ENCODE data around the gene MCUB. TPM values are rescaled to one million over a fixed set of nuclear protein-coding genes. Genes with fewer than 3 reads are reported as not detected.

MCUB gene
- total and polyA plus RNA-seq, 2 donors (not counting 3 experiments of a cell fraction or from before 2014, with no cell fraction given), result 32.5 to 53.8 TPM

DNA sequence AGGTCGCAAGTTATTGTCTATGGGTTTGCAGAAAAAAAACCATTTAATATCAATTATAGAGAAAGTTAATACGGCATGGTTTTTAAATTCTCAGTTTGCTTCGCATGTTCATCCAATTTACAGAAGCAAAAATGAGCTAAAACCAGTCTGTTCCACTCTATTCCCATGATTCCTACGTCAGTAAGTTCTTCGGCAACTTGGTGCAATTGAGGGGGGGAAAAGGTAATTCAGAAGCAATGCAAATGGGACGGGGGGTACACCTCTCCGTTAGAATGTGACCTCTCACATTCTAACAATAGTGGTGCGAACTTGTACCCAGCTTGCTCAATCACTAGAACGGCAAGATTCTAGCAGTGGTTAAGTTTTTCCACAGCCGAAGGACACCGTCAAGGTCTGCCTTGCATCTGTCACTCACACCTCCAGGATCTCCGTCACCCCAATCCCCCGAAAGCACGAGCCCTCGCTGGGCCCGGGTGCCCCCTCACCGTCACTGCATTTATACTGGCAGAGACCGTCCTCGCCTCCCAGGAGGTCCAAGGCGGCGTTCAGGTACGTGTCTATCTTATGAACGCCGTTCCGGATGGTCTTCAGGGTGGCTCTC is 169.2 kb downstream of the MCUB start:
- no peaks in the 10 kb centered on the region for H3K79me2 ChIP-seq (ENCODE audit: control insufficient read depth, insufficient read depth, low read length)
- H3K4me1 ChIP-seq (ENCODE audit: control insufficient read depth, extremely low read depth, insufficient read depth, low read length), result peaks cover 9% of the 10 kb centered on the region
- no peak for TF ChIP-seq MYC (IDR thresholded peaks at IDR 0.05; ENCODE audit: low read depth, low read length)
- TF ChIP-seq POLR2A (IDR thresholded peaks at IDR 0.05; ENCODE audit: low read depth, low read length), result no peak
- no peak for TF ChIP-seq GATA2 (IDR thresholded peaks at IDR 0.05; ENCODE audit: insufficient read depth, insufficient read length, low read depth, low read length)
- ChIA-PET POLR2A (interaction anchor here (0.8 kb wide), 1 partner anchor 25 kb away, joined by 3 read pairs; no protein-coding TSS in a partner anchor), CTCF (interaction anchor here (0.6 to 2.1 kb wide), 6 partner anchors 26 to 302 kb away, joined by 3 to 8 read pairs (median 4); partner anchors contain the start of genes CASP6 and SEC24B)
- intact Hi-C loops (cut with micrococcal nuclease), result no loop called here
- peak overlapping the region; percentile 93 for H3K4me2 ChIP-seq (ENCODE audit: insufficient read depth, low read length)
- H3K4me3 ChIP-seq (replicated peaks in 1 of 3; ENCODE audit: insufficient read depth in 1 of 3, low read depth in 1 of 3, low read length in 3 of 3), result peak overlapping the region; percentile 53 to 92 (median 73)
- peak overlapping the region; percentile 45 for H3K9ac ChIP-seq (replicated peaks; ENCODE audit: extremely low read depth, insufficient read depth, low read length)
- FAIRE-seq, result peak; percentile 52
- no peak overlapping the region for H3K27ac ChIP-seq (ENCODE audit: insufficient read depth, low read depth, low read length)
- H3K27me3 ChIP-seq (ENCODE audit: control insufficient read depth in 2 of 2, insufficient read depth in 2 of 2, low read length in 2 of 2), result no peaks in the 10 kb centered on the region
- dilution Hi-C loops (cut with MboI; ENCODE audit: extremely low pct_ligation_motif_present, low sequenced_read_pairs), result no loop called here
- H4K20me1 ChIP-seq (replicated peaks; ENCODE audit: control insufficient read depth, extremely low read depth, insufficient read depth, low read length), result no peaks in the 10 kb centered on the region
- H3K36me3 ChIP-seq (ENCODE audit: control insufficient read depth in 2 of 2, extremely low read depth in 1 of 2, insufficient read depth in 2 of 2, low read length in 2 of 2), result no peaks in the 10 kb centered on the region
- H2AFZ ChIP-seq (ENCODE audit: low read depth, low read length), result peak overlapping the region; percentile 99
- no peaks in the 10 kb centered on the region for H3K9me3 ChIP-seq (replicated peaks; ENCODE audit: control insufficient read depth, insufficient read depth, low read length)
- no peaks in the 10 kb centered on the region for H3K9me1 ChIP-seq (replicated peaks; ENCODE audit: control insufficient read depth, extremely low read depth, insufficient read depth, low read length)
- DNase-seq (ENCODE audit: low read depth, low spot score), result peak; percentile 43
- TSS peak; percentile 27 for BruUV-seq (replicated peaks)

DNA sequence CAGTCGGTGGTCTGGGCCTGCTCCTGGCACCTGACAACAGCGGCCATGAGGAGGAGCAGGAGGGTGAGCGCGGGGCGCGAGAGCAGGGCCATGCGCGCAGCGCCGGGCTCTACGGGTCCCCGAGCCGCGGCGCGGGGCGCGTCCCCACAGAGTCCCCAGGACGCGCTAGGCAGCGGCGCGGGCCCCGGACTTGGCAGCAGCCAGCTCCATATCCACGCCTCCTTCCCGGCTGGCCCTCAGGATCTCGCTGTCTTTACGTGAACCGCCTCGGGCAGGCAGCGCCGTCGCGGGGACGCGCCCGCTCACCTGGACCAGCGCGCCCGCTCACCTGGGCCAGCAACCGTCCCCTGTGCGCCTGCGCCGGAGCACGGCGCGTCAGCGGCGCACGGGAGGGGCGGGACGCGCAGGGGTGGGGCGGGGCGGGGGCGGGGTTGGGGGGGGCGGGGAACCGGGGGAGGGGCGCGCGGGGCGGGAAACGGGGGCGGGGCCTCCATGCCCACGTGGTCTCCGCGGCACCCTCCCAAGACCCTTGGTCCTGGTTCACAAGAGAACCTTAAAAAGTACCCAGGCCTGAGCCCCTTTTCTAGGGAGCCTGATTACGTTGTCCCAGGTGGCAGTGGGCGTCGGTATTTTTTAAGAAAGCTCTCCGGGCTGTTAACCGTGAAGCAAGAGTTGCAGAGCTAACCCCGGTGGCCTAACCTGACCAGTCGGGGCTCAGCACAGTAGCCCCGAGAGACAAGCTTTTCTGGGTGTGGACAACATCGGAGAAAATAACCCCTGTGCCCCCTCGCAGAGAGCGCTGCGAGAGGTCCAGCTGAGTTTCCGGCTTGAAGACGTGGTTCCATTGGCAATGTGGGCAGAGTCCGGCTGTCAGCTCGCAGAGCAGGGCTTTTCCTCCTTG is 169.9 kb downstream of the MCUB start, which contains the start of gene PLA2G12A:
PLA2G12A (minus strand) TSS at position 353 of the 901 bp plus-strand sequence; CDS start at position 92, 261 bp downstream.
- H3K27me3 ChIP-seq (ENCODE audit: control insufficient read depth in 2 of 2, insufficient read depth in 2 of 2, low read length in 2 of 2), result no peaks in the 10 kb centered on the region

More for the DNA sequence above, 169.9 kb downstream of the MCUB start, which contains the start of gene PLA2G12A:
- POLR2A ChIA-PET, result no interaction called here
- CTCF ChIA-PET, result interaction anchor here (1.0 to 2.1 kb wide), 6 partner anchors 19 to 302 kb away, joined by 3 to 8 read pairs (median 4); partner anchors contain the start of genes CASP6 and SEC24B
- FAIRE-seq (peak; percentile 75), DNase-seq (ENCODE audit: low read depth, low spot score) (peak; percentile 75)
- TSS peak; percentile 70 for BruUV-seq (replicated peaks)
- peak within 1 kb of the TSS; percentile 86 to 92 (median 86) for H3K4me3 ChIP-seq (replicated peaks in 1 of 3; ENCODE audit: insufficient read depth in 1 of 3, low read depth in 1 of 3, low read length in 3 of 3)
- H3K4me1 ChIP-seq (ENCODE audit: control insufficient read depth, extremely low read depth, insufficient read depth, low read length), result peaks cover 9% of the 10 kb centered on the region
- no peaks in the 10 kb centered on the region for H3K36me3 ChIP-seq (ENCODE audit: control insufficient read depth in 2 of 2, extremely low read depth in 1 of 2, insufficient read depth in 2 of 2, low read length in 2 of 2)
- peak within 1 kb of the TSS; percentile 48 for H3K27ac ChIP-seq (ENCODE audit: insufficient read depth, low read depth, low read length)
- peak within 1 kb of the TSS; percentile 100 for H2AFZ ChIP-seq (ENCODE audit: low read depth, low read length)
- no peaks in the 10 kb centered on the region for H3K79me2 ChIP-seq (ENCODE audit: control insufficient read depth, insufficient read depth, low read length)
- peak within 1 kb of the TSS; percentile 93 for H3K4me2 ChIP-seq (ENCODE audit: insufficient read depth, low read length)
- peak within 1 kb of the TSS; percentile 76 for H3K9ac ChIP-seq (replicated peaks; ENCODE audit: extremely low read depth, insufficient read depth, low read length)
- TF ChIP-seq, protein P1, sequence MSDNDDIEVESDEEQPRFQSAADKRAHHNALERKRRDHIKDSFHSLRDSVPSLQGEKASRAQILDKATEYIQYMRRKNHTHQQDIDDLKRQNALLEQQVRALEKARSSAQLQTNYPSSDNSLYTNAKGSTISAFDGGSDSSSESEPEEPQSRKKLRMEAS (IDR thresholded peaks at IDR 0.05; ENCODE audit: insufficient read depth, insufficient read length), result peak; percentile 58
- peak; percentile 30 for TF ChIP-seq POLR2AphosphoS5 (IDR thresholded peaks at IDR 0.05; ENCODE audit: insufficient read depth, low read depth, low read length)
- TF ChIP-seq JUN (IDR thresholded peaks at IDR 0.05; ENCODE audit: borderline replicate concordance, insufficient read depth, insufficient read length, low read depth), result no peak
- intact Hi-C loops (cut with micrococcal nuclease), result loop anchor here (1.0 to 2.0 kb wide), 4 partner anchors 27 to 297 kb away; partner anchors contain the start of genes CASP6, GAR1 and SEC24B
- H3K9me1 ChIP-seq (replicated peaks; ENCODE audit: control insufficient read depth, extremely low read depth, insufficient read depth, low read length), result no peaks in the 10 kb centered on the region
- no peaks in the 10 kb centered on the region for H3K9me3 ChIP-seq (replicated peaks; ENCODE audit: control insufficient read depth, insufficient read depth, low read length)
- dilution Hi-C loops (cut with MboI; ENCODE audit: extremely low pct_ligation_motif_present, low sequenced_read_pairs), result no loop called here
- no peaks in the 10 kb centered on the region for H4K20me1 ChIP-seq (replicated peaks; ENCODE audit: control insufficient read depth, extremely low read depth, insufficient read depth, low read length)

Data from endothelial cell of umbilical vein (primary cell).